ENCODE results near the gene HAO1.
"Not testable (repeated sequence)": the region's sequence is repeated elsewhere in the genome, so short reads cannot be mapped to it uniquely, and the experiment has no call there.

HAO1 gene

DNA sequence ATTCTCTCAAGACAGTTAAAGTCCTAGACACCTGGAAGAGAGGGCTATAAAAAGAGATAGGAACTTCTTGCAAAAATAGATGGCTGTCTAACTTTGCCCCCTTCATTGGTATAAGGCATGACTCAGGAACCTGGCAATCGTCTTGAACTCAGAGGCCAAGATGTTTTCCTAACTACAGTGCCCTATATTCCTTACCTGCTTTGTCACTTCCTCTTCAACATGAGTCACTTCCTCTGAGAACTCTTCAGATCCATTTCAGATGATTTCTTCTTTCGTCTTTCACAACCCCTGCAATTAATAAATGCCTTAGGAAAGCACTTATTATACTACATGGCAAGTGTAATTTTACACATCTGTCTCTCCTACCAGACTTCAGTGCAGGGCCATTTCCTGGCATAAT lies 83.5 kb downstream of the HAO1 start:
- DNase-seq: no peak

DNA sequence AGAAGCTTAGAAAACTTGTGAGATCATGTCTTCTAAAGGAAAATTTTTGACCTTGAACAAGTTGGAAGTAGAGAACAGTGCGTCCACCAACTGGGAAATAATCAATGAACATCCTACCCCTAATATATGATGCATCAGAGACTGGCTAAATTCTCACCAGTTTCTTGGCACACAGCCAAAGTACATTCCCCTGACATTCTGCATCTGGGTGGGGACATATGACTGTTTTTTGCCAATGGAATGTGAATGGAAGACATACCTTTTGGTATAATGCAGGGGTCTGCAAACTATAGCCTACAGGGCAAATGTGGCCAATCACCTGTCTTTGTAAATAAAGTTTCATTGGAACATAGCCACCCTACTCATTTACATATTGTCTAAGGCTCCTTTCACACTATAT lies 84.7 kb downstream of the HAO1 start:
- DNase-seq: no peak

DNA sequence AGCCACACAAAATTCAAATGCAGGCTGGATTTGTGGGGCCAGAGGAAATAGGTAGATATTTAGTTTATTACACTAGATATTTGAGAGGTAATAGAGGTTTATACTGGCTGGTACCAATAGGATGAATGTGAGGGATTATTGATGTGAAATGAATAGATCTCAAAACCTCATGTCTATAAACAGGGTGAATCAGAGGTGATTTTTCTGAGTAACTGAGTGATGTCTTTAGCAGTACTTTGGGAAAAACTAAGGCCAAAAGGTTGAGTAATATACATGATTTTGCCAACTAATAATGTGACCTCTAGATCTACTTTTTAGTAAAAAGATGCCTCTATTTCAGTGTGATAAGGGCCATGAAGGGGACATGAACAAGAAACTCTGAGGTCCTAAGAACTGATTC lies 86.8 kb downstream of the HAO1 start:
- no peak for DNase-seq

DNA sequence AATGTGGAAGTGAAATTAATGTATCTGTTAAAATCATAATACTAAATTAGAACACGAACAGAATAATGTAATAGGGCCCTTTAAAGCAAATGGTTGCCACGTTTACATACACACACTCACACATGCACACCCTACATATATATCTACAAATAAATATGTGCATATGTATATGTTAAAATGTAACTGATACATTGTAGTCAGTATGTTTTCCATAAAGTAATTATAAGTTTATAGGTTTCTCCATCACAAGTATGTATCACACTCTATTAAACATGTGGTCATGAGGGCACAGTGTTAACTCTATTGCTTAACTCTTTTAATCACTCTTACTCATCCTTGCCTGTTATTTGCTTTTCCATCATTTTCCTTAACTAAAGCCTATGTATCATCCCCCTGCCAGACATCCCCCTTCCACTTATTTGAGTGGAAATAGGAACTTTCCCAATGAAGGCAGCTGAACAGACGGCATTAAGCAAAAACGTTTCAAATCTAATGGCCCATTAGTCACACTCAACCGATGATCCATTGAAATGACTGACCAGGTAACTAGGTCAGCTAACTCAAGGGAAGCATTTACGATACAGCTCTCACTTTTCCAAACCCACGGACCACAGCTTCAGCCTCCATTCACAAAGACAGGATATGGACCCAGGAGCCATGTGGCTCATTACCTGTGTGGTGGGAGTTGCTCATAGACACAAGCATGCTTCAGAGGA lies 89.3 kb downstream of the HAO1 start:
- no peak for DNase-seq

DNA sequence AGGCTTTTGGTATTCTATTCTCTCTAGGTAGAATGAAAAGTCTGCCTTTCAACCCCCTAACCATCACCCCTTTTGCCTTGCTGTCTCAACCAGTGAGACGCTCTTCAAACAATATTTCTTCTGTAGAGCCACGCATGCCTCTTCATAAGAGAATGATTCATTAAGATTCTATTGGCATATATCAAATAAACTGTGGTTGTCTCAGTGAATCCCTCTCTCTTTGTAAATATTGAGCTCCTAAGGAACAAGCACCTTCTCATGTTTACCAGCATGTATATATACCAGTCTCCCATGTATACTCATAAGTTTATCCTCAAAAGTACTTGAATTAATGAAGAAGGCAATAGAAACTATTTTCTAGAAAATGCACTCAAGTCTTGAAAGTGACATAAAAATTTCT lies 90.6 kb downstream of the HAO1 start:
- DNase-seq: no peak

DNA sequence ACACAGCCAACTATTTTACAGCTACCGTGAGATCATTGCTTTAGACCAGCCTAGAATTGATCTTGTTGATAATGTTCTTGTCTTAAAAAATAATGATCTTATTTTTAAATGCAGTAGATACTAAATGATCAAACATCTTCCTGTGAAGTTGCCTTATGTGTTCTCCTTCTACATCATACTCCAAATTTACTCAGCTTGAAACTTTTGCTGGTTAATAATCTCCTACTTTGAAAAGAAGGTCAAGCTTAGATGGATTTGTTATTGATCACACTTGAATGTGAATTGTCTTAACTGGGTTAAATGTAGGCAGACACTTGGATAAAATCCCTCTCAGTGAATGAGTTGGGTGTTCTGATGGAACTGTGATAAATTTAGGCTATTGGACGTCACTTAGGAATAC lies 91.9 kb downstream of the HAO1 start:
- DNase-seq: no peak

DNA sequence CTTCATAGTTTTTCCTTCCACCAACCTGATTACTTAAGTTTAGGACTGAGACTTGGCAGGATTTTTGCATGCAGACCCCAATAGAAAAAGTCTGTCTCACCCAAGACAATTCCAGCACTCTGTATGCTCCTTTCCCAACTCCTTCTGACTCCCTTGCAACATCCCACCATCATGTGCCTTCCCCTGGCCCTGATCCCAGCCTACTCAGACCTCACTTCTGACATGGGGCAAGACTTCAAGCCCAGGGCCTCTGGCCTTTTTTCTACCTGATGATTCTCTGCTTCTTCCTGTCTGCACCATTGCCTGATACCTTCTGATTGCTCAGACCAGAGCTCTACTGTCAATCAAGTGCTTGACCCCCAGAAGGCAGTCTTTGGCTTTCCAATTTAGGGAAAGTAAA lies 96.6 kb downstream of the HAO1 start:
- peak in 2 of 51 donors; percentile 7 to 8 for DNase-seq

DNA sequence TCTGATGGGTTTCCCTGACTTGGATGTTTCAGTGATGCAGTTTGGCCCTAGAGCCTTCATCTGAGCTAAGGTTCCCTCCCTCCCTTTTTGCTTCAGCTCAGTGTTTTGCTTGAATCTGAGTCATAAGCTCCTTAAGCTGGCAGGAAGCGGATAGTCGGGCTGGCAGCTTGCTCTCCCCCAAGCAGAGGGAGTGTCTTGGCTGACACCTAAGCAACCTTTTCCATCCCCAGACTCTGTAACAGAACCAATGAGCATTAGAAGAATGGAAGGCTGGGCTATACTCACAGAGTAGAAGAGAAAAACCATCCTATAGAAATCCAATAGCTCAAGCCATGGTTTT lies 98.3 kb downstream of the HAO1 start:
- DNase-seq: peak in 2 of 51 donors; percentile 3 to 6

DNA sequence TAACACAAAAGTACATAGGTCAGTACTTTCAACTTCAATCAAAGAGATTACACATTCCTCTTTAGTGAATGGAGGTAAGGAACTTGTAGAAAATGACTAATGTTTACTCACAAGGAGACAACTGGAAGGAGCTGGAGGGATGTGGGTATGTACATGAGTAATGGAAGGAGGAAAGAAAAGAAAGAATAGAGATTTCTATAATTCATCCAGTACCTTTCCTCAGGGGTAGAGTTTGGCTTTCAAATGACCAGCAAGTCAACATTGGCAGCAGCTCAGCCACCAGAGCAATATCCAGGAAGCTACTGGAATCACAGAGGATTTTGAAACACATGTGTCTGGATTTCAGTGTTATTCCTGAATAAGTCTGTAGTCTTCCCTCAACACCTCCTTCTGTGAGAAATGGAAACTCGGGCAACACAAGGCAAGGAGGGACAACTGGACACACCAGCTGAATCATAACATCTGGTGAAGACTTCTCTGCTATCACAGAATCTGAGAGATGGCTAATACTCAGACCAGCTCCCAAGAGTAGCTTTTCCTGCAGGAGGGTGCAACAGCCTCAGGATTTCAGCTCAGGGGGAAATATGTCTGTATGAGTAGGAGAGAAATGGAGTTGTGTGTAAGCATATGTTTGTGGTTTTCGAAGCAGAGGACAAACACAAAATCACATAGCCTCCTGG lies 98.8 kb downstream of the HAO1 start:
- DNase-seq: no peak

DNA sequence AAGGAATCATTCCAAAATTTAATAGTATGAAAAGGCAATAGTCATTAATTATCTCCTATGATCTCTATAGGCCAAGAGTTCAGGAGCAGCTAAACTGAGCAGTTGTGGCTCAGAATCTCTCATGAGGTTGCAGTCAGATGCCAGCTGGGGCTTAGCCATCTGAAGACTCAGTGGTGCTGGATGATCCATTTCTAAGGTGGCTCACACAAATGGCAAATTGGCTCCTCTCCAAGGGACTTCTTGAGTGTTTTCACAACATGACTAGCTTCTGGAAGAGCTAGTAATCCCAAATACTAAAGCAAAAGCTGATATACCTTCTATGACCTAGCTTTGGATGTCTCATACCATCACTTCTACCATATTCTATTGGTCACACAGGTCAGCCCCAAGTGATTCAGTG lies 104.2 kb downstream of the HAO1 start:
- no peak for DNase-seq

DNA sequence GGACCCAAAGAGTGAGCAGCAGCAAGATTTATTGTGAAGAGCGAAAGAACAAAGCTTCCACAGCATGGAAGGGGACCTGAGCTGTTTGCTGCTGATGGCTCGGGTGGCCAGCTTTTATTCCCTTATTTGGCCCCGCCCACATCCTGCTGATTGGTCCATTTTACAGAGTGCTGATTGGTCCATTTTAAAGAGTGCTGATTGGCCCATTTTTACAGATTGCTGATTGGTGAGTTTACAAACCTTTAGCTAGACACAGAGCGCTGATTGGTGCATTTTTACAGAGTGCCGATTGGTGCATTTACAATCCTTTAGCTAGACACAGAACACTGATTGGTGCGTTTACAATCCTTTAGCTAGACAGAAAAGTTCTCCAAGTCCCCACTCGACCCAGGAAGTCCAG lies 105.8 kb downstream of the HAO1 start:
- not testable (repeated sequence) for DNase-seq

Measured in hypothalamus (tissue), 51 donors.